HL-60 (cell line): ENCODE results near the gene FAM120AOS.
A peak's percentile ranks its signal among the peaks of the same experiment; 100 is the strongest.

Experiments used
- DNase-seq, 2 experiments: peaks; one replicate each; pipeline ENCODE4 v3.0.0-alpha.2; 2010 to 2020; ENCODE audit warnings: low read depth in 1 of 2, low spot score in 1 of 2
- H3K27ac ChIP-seq: fragments of 250-450 bp; sonication (Bioruptor Pico); replicated peaks from 2 replicates; pipeline ENCODE4 v1.5.1; 2020; ENCODE audit warnings: mild to moderate bottlenecking, moderate library complexity
- H3K27me3 ChIP-seq: fragments of 250-450 bp; sonication (Bioruptor Pico); 2 replicates; pipeline ENCODE4 v1.5.1; 2021; ENCODE audit warnings: mild to moderate bottlenecking, moderate library complexity; ENCODE audit not compliant: insufficient read depth, poor library complexity, severe bottlenecking
- H3K4me3 ChIP-seq: replicated peaks from 2 replicates; pipeline ENCODE4 v1.5.1; 2011; ENCODE audit warnings: mild to moderate bottlenecking, control low read depth, low read length; ENCODE audit not compliant: insufficient read depth
- CTCF ChIP-seq: IDR thresholded peaks from one replicate; pipeline ENCODE4 v1.5.1; 2011; ENCODE audit warnings: low read length, control low read depth, inconsistent platforms; ENCODE audit not compliant: insufficient read depth
- GABPA ChIP-seq: IDR thresholded peaks from 2 replicates; pipeline ENCODE4 v1.6.1; 2012; ENCODE audit warnings: low read depth
- POLR2AphosphoS5 ChIP-seq: IDR thresholded peaks from 2 replicates; pipeline ENCODE4 v1.6.1; 2012; ENCODE audit warnings: low read depth
- REST ChIP-seq: IDR thresholded peaks from 2 replicates; pipeline ENCODE4 v1.6.1; 2012; ENCODE audit warnings: low read depth; ENCODE audit not compliant: insufficient replicate concordance
- SPI1 ChIP-seq: IDR thresholded peaks from 2 replicates; pipeline ENCODE4 v1.6.1; 2012; ENCODE audit warnings: low read depth, mild to moderate bottlenecking, borderline replicate concordance
- long read RNA-seq: library from polyadenylated mRNA; unstranded; transcript quantifications from one replicate; pipeline ENCODE4 v2.0.0, GENCODE V29; 2020

FAM120AOS gene
- long read RNA-seq, full-length matches to known transcripts, result 44 of 72 reads
- long read RNA-seq, partial matches to known transcripts, result 3 of 72 reads
- long read RNA-seq, other reads (novel, unspliced or antisense), result 25 of 72 reads

- peak within 1 kb of the TSS; percentile 85 for H3K27ac ChIP-seq
- DNase-seq, result peak; percentile 93 to 96
- no peaks in the 10 kb centered on the region for H3K27me3 ChIP-seq
- peak; percentile 85 for TF ChIP-seq GABPA
- peak; percentile 49 for TF ChIP-seq POLR2AphosphoS5
- peak; percentile 96 for TF ChIP-seq SPI1
- no peak for TF ChIP-seq REST
- TF ChIP-seq CTCF, result no peak
- peak within 1 kb of the TSS; percentile 81 for H3K4me3 ChIP-seq
Measured at GRCh38 chr9:93453047-93453914, at the start of gene FAM120AOS. TSS of gene FAM120AOS (minus strand) at chr9:93453581. CDS start at chr9:93452709, 872 bp downstream.

- DNase-seq, result no peak
- Histone ChIP-seq H3K4me3 (no peak overlapping the region), H3K27me3 (no peaks in the 10 kb centered on the region), H3K27ac (peak overlapping the region; percentile 13)
- TF ChIP-seq REST (no peak), CTCF (no peak), SPI1 (no peak), GABPA (no peak), POLR2AphosphoS5 (no peak)
Measured at GRCh38 chr9:93501406-93501805, 48.0 kb upstream of the FAM120AOS start.

GRCh38 chr9:93500571-93501298 lies 47.4 kb upstream of the FAM120AOS start:
- Histone ChIP-seq H3K4me3 (no peak overlapping the region), H3K27ac (peak overlapping the region; percentile 13), H3K27me3 (no peaks in the 10 kb centered on the region)
- TF ChIP-seq SPI1 (no peak), REST (no peak), CTCF (no peak), POLR2AphosphoS5 (no peak), GABPA (no peak)
- no peak for DNase-seq
